ENCODE data around the gene IGSF8. TPM values are rescaled to one million over a fixed set of nuclear protein-coding genes. Genes with fewer than 3 reads are reported as not detected.
A peak's percentile ranks its signal among the peaks of the same experiment; 100 is the strongest.

The IGSF8 gene
- total RNA-seq, 1 experiment from 2014 or later, result 56.2 TPM

- WGBS (ENCODE audit: extremely low coverage, insufficient read length, low lambda C conversion rate), result no CpG with 5 or more reads among the region's 6 CpGs
- peak overlapping the region; percentile 22 for H3K4me2 ChIP-seq (ENCODE audit: insufficient read depth, insufficient read length, low read length)
Observed at GRCh38 chr1:160066829-160067745, 31.3 kb downstream of the IGSF8 start.

More at GRCh38 chr1:160066829-160067745, 31.3 kb downstream of the IGSF8 start:
- no peak overlapping the region for H2BK20ac ChIP-seq (ENCODE audit: low read depth, low read length, poor library complexity, severe bottlenecking)
- no peaks in the 10 kb centered on the region for H3K9me3 Mint-ChIP-seq
- no peak overlapping the region; a peak in 1 of 7 replicates for H3K27ac Mint-ChIP-seq
- H3K27me3 ChIP-seq (ENCODE audit: insufficient read depth, low read length), result peaks cover 4% of the 10 kb centered on the region; the same call in 1 of the 2 replicates
- no peaks in the 10 kb centered on the region for H3K79me2 ChIP-seq (ENCODE audit: insufficient read depth, low read length)
- H2AFZ ChIP-seq (ENCODE audit: low read length), result no peak overlapping the region
- peaks cover 5% of the 10 kb centered on the region for H3K23me2 ChIP-seq (ENCODE audit: insufficient read length, low read depth, low read length, poor library complexity, severe bottlenecking)
- no peaks in the 10 kb centered on the region for H3K36me3 Mint-ChIP-seq (ENCODE audit: insufficient read depth in 1 of 3, low read depth in 3 of 3)
- no peak overlapping the region for H2AK5ac ChIP-seq (ENCODE audit: insufficient read length, low read length)
- H3K27me3 Mint-ChIP-seq (ENCODE audit: low read depth), result peaks cover 60% of the 10 kb centered on the region
- H4K8ac ChIP-seq (replicated peaks; ENCODE audit: insufficient read length, low read depth, low read length), result no peak overlapping the region
- no peak overlapping the region for H3K23ac ChIP-seq (ENCODE audit: insufficient read length, low read depth, low read length)
- no peak overlapping the region for H4K5ac ChIP-seq (ENCODE audit: insufficient read length, low read depth, low read length)
- no peak overlapping the region for H3K9ac ChIP-seq (ENCODE audit: extremely low read depth, insufficient read length, low read length)
- H4K91ac ChIP-seq (ENCODE audit: insufficient read length, low read depth, low read length), result no peak overlapping the region
- peaks cover 6% of the 10 kb centered on the region; the same call in 1 of the 2 replicates for H3K4me1 ChIP-seq (ENCODE audit: insufficient read depth, low read length)
- peaks cover 41 to 44% of the 10 kb centered on the region in 2 experiments for H3K4me1 Mint-ChIP-seq
- no peak overlapping the region for H2BK12ac ChIP-seq (ENCODE audit: insufficient read length, low read depth, low read length)
- H3T11ph ChIP-seq (ENCODE audit: low read length), result no peak overlapping the region
- no peak overlapping the region for H2BK5ac ChIP-seq (ENCODE audit: insufficient read length, low read length)
- DNase-seq, result no peak
- H3K9me3 ChIP-seq (ENCODE audit: control insufficient read depth, low read depth, low read length), result no peaks in the 10 kb centered on the region
- no peaks in the 10 kb centered on the region for H4K20me1 ChIP-seq (ENCODE audit: control insufficient read depth, insufficient read depth, insufficient read length)
- no peak overlapping the region for H3K4ac ChIP-seq (ENCODE audit: low read depth, low read length)
- no peak overlapping the region for H2BK120ac ChIP-seq (ENCODE audit: low read depth, low read length, poor library complexity, severe bottlenecking)
- no peak overlapping the region for H2BK15ac ChIP-seq (ENCODE audit: low read depth, low read length)
- no peak overlapping the region for H3K14ac ChIP-seq (ENCODE audit: insufficient read depth, low read length)
- peak overlapping the region in 1 of 2 experiments; percentile 21; a peak in 1 of 5 replicates for H3K4me3 Mint-ChIP-seq
- H3K27ac ChIP-seq (ENCODE audit: insufficient read length, low read depth, low read length), result no peak overlapping the region
- H3K56ac ChIP-seq (ENCODE audit: insufficient read length, low read depth, low read length), result no peak overlapping the region
- TF ChIP-seq, protein P1, sequence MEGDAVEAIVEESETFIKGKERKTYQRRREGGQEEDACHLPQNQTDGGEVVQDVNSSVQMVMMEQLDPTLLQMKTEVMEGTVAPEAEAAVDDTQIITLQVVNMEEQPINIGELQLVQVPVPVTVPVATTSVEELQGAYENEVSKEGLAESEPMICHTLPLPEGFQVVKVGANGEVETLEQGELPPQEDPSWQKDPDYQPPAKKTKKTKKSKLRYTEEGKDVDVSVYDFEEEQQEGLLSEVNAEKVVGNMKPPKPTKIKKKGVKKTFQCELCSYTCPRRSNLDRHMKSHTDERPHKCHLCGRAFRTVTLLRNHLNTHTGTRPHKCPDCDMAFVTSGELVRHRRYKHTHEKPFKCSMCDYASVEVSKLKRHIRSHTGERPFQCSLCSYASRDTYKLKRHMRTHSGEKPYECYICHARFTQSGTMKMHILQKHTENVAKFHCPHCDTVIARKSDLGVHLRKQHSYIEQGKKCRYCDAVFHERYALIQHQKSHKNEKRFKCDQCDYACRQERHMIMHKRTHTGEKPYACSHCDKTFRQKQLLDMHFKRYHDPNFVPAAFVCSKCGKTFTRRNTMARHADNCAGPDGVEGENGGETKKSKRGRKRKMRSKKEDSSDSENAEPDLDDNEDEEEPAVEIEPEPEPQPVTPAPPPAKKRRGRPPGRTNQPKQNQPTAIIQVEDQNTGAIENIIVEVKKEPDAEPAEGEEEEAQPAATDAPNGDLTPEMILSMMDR (conservative IDR thresholded peaks at IDR 0.05), result no peak
- H3K79me1 ChIP-seq (ENCODE audit: insufficient read depth, low read depth, low read length, poor library complexity, severe bottlenecking), result no peaks in the 10 kb centered on the region
- H3K18ac ChIP-seq (ENCODE audit: insufficient read length, low read depth, low read length), result no peak overlapping the region

All from H9 (cell line).